AG09319 (cell line): ENCODE data around the gene BLTP2.
"Not testable (repeated sequence)": the region's sequence is repeated elsewhere in the genome, so short reads cannot be mapped to it uniquely, and the experiment has no call there.

Source experiments
- DNase-seq: peaks from one replicate; pipeline ENCODE4 v3.0.0-alpha.2; 2010; ENCODE audit warnings: low read depth; ENCODE audit errors: extremely low read depth
- TF ChIP-seq, protein P1 (sequence below): IDR thresholded peaks from 2 replicates; pipeline ENCODE4 v1.5.1; 2011; ENCODE audit warnings: low read depth, mild to moderate bottlenecking, inconsistent platforms, low read length, moderate library complexity

The BLTP2 gene

DNA sequence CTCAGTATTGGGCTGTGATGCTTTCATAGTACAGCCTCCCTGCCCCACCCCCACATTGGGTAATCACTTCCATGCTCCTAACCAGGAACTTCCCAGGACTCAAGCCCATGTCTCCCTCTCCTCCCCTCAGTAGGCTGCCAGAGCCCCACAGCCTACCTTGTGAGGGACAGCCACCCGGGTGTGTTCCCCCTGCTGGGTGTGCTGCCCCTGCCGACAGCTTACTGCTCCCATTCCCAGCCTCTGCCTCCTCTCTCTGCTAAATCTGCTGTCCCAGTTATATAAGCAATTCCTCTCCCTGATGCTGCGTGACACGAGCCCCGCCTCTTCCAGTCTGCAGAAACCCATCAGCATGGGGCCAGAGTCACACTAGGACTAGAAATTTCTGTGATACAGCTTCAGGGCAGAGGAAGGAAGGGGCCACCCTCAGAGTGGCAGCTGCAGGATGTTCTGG lies 31.0 kb downstream of the BLTP2 start, which contains the start of gene RSKR:
TSS of gene RSKR (minus strand) at position 255 of the 451 bp plus-strand sequence. CDS start at position 231, 24 bp downstream.
- no peak for DNase-seq
- TF ChIP-seq, protein P1, sequence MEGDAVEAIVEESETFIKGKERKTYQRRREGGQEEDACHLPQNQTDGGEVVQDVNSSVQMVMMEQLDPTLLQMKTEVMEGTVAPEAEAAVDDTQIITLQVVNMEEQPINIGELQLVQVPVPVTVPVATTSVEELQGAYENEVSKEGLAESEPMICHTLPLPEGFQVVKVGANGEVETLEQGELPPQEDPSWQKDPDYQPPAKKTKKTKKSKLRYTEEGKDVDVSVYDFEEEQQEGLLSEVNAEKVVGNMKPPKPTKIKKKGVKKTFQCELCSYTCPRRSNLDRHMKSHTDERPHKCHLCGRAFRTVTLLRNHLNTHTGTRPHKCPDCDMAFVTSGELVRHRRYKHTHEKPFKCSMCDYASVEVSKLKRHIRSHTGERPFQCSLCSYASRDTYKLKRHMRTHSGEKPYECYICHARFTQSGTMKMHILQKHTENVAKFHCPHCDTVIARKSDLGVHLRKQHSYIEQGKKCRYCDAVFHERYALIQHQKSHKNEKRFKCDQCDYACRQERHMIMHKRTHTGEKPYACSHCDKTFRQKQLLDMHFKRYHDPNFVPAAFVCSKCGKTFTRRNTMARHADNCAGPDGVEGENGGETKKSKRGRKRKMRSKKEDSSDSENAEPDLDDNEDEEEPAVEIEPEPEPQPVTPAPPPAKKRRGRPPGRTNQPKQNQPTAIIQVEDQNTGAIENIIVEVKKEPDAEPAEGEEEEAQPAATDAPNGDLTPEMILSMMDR, result no peak

DNA sequence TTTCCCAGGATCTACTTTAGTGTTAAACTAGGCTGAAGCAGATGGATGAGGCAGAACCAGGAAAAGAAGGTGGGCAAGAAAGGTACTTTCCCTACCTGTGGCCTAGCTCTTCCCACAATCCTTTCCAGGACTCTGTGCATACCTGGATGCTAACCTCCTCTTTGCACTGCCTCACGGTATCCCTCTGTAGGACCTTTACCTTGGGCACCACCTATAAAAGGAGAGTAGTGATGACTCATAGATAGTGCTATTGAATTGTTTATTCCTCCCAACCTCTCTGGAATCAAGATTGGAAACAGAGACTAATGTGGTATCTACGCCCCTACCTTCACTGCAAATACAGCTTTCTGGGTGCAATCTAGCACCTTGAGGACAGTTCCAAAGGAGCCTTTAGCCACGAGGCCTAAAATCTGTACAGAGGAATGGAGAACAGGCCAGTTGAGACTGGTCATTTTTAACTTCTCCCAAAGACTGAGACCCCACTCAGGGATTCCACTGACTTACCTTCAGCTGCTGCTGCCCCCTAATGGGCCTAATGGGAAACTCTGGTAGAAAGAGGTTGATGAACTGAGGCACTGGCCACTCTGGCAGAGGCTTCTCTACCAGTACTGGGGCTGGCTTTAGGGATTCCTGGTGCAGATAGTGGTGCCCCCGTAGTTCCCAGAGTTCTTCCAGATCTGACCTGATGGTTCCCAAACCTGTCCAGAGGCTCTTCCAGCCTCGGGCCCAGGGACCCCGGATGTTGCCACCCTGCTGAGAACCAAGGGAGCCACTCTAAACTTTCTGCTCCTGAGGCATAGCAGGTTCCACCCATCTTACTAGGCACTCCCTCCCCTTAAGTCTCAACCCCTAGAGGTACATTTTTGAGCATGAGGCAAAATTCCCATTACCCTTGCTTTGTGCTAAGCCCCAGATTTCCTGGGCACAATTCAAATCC lies 31.8 kb downstream of the BLTP2 start:
- no peak for DNase-seq
- TF ChIP-seq, protein P1, result peak; percentile 72

DNA sequence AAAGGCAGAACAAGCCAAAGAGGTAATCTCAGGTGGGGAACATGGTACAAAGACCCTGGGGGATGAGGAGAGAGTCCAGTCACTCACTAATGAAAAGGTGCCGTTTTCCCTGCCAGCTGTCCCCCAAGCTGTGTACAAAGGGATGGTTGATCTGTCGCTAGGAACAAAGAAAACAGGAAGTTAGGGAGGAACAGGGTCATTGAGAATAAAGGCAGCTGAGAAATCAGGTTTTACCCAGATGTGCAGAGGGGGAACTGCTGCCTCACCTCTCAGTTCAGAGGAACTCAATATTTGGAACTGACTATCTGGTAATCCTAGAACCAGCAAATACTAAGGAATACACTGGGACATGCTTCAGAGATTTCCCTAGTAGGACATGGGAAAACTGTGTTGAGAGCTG lies 32.4 kb downstream of the BLTP2 start:
- TF ChIP-seq, protein P1, result no peak
- no peak for DNase-seq

DNA sequence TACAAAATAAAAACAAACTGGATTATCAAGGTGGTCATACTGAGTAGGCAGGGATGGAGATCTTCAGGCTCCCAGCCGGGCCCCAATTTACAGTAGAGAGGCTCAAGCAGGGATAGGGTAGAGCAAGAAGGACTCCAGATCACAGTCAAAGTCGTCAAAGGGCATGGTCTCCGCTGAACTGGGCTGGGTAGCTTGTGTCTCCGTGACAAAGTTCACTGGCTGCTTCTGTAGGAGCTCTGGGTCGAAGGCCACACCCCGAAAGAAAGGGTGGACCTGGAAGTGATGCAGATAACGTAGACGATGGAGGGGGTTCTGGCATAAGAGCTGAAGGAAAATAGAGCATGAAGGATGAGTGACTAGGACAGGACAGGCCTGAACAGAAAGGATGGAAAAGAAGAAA lies 34.6 kb downstream of the BLTP2 start:
- no peak for DNase-seq
- TF ChIP-seq, protein P1, result no peak

DNA sequence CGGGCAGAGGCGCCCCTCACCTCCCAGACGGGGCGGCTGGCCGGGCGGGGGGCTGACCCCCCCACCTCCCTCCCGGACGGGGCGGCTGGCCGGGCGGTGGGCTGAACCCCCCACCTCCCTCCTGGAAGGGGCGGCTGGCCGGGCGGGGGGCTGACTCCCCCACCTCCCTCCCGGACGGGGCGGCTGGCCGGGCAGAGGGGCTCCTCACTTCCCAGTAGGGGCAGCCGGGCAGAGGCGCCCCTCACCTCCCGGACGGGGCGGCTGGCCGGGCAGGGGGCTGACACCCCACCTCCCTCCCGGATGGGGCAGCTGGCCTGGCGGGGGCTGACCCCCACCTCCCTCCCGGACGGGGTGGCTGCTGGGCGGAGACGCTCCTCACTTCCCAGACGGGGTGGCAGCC lies 40.9 kb downstream of the BLTP2 start:
- DNase-seq, result not testable (repeated sequence)

DNA sequence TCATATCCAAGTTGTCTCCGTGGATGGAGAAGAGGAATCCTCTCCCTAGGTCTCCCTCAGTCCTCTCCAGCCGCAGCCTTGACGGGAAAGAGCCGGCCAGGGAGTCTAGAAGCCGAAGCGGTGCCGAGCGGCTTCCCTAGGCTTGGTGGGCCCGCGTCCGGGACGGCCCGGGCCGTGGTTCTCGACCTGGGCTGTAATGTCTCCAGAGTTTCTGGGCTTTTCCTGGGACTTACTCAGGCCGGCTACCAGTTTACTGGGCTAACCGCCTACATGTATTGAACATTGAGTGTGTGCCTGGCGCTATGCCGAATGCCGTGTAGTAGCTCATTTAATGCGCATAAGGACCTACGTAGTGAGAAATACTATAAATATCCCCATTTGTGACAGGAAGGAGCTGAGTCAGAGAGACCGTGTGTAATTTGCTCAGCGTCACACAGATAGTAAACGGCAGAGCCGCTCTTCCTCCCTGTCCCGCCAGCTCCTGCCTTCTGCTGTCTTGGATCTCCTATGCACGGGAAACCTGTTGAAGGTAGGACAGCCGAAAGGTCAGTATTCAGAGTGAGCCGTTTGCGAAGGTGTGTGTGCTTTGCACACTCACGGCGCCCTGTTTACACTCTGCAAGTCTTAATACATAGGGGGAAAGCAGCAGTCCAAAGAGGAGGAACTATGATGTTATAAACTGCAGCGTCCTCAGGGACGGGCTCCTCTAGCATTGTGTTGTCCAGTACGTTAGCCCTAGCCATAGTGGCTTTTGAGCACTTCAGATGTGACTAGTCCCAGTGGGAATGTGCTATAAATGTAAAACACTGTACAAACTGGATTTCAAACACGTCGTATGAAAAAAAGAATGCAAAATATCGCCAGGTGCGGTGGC lies 45.4 kb downstream of the BLTP2 start:
- TF ChIP-seq, protein P1, result no peak
- peak; percentile 14 for DNase-seq

DNA sequence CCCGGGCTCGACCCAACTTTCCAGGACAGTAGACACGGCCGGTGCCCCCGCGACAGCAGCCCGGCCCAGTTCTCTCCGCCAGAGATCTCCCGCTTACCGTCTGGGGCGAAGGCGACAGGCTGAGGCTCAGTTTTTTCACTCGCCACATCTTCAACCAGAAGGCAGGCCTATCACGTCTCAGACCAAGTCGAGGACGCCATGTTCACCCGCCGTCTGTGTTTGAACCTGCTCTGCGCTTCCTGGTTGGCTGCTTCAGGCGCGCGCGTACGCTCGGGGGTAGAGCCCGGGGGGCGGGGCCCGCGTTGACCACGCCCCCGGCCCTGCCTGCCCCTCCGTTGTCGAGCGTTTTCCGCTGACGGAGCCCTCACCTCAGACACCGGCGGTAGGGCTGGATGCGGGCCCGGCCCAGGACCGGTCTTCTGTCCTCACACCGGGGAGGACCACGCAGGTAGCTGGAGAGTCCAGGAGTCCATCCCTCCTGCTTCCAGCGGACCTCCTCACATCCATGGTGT lies 46.1 kb downstream of the BLTP2 start, which contains the start of gene SPAG5:
TSS of gene SPAG5 (minus strand) at position 227 of the 512 bp plus-strand sequence. CDS start at position 148, 79 bp downstream.
- DNase-seq, result peak; percentile 55
- TF ChIP-seq, protein P1, result no peak
